ENCODE data around the gene SEMA6B. TPM values are rescaled to one million over a fixed set of nuclear protein-coding genes. Genes with fewer than 3 reads are reported as not detected.
"Not testable (repeated sequence)": the region's sequence is repeated elsewhere in the genome, so short reads cannot be mapped to it uniquely, and the experiment has no call there.

Gene SEMA6B
- total RNA-seq, 2 experiments from 2014 or later = not detected

DNA sequence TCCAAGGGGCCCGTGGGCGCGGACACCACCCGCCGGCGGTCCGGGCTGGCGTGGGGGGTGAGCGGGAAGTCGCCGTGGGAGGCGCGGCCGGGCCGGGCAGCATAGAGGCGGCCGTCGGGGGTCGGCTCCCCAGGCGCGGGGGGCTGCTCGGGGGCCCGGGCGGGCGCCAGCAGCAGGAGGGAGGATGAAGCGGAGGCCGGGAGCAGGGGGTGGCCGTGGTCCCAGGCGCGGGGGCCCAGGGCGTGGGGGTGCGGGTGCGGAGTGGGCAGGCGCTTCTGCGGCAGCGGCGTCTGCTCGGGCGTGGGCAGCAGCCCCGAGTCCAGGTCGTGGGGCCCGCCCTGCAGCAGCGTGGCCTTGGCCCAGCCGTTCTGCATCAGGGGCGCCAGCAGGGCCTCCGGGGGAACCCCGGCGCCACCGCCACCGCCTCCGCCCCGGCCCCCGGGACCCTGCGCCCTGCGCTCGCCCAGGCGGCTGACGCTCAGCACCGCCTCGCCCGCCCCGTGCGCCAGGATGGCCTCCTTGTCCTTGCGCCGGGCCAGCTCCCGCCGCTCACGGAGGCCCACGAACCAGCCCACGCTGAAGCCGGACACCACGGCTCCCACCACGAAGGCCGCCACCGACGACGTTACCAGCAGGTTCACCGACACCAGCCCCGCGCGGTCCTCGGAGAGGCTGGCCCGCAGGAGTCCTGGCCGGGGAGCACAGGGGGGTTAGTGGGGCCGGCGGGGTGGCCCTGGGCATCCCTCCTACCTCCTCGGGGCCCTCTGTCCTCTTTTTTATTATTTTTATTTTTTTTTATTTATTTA lies 15.4 kb downstream of the SEMA6B start:
- H3K27me3 Mint-ChIP-seq = no peaks in the 10 kb centered on the region
- peaks cover 3% of the 10 kb centered on the region for H3K9me3 Mint-ChIP-seq
- DNase-seq = no peak
- H3K27ac Mint-ChIP-seq = no peak overlapping the region
- H3K36me3 Mint-ChIP-seq (ENCODE audit: low read depth) = no peaks in the 10 kb centered on the region
- ChIA-PET CTCF (no interaction called here), POLR2A (no interaction called here)
- peaks cover 7% of the 10 kb centered on the region for H3K4me1 Mint-ChIP-seq
- H3K4me3 Mint-ChIP-seq = no peak overlapping the region

- ChIA-PET CTCF (no interaction called here), POLR2A (no interaction called here)
- no peaks in the 10 kb centered on the region for H3K36me3 Mint-ChIP-seq (ENCODE audit: low read depth)
- H3K27ac Mint-ChIP-seq = no peak overlapping the region
- peaks cover 3% of the 10 kb centered on the region for H3K9me3 Mint-ChIP-seq
- no peaks in the 10 kb centered on the region for H3K27me3 Mint-ChIP-seq
- no peak for DNase-seq
- H3K4me1 Mint-ChIP-seq = peaks cover 7% of the 10 kb centered on the region
- H3K4me3 Mint-ChIP-seq = no peak overlapping the region
Measured at GRCh38 chr19:4542896-4543841, 16.3 kb downstream of the SEMA6B start.

DNA sequence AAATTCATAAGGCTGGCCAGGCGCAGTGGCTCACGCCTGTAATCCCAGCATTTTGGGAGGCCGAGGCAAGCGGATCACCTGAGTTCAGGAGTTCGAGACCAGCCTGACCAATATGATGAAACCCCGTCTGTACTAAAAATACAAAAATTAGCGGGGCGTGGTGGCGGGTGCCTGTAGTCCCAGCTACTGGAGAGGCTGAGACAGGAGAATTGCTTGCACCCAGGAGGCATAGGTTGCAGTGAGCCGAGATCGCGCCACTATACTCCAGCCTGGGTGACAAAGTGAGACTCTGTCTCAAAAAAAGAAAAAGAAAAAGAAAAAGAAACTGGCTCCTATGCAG lies 17.7 kb downstream of the SEMA6B start:
- H3K4me3 Mint-ChIP-seq; H3K4me1 Mint-ChIP-seq; CTCF ChIA-PET; H3K36me3 Mint-ChIP-seq (ENCODE audit: low read depth); H3K27me3 Mint-ChIP-seq; H3K9me3 Mint-ChIP-seq; POLR2A ChIA-PET; H3K27ac Mint-ChIP-seq; DNase-seq: not testable (repeated sequence)

DNA sequence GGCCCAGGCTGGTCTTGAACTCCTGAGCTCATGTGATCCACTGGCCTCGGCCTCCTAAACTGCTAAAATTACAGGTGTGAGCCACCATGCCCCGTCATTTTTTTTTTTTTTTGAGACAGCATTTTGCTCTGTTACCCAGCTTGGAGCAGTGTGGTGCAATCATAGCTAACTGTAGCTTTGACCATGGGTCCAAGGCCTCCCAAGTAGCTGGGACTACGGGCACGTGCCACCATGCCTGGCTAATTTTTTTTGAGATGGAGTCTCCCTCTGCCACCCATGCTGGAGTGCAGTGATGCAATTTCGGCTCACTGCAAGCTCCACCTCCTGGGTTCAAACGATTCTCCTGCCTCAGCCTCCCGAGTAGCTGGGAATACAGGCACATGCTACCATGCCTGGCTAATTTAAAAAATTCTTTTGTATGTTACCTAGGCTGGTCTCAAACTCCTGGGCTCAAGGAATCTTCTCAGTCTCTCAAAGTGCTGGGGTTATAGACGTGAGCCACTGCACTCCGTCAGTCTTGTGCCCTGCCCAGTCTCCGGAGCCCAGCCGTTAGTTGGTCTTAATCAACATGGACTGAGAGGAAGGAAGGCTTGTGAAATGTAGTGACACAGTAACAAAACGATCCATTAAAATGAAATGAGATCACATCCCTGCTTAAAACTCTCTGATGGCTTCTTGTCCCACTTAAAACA lies 18.2 kb downstream of the SEMA6B start:
- Mint-ChIP-seq H3K27me3 (no peaks in the 10 kb centered on the region), H3K27ac (no peak overlapping the region), H3K36me3 (ENCODE audit: low read depth) (no peaks in the 10 kb centered on the region), H3K4me1 (peaks cover 7% of the 10 kb centered on the region), H3K4me3 (no peak overlapping the region), H3K9me3 (peaks cover 3% of the 10 kb centered on the region)
- DNase-seq = no peak
- CTCF ChIA-PET = interaction anchor here (0.7 to 1.8 kb wide), 2 partner anchors 16 to 1869 kb away, joined by 3 to 6 read pairs; no protein-coding TSS in a partner anchor
- POLR2A ChIA-PET = interaction anchor here (1.1 kb wide), 1 partner anchor 20 kb away, joined by 3 read pairs; no protein-coding TSS in a partner anchor

- Mint-ChIP-seq H3K27ac (no peak within 1 kb of the TSS), H3K4me3 (no peak within 1 kb of the TSS), H3K4me1 (peaks cover 7% of the 10 kb centered on the region), H3K9me3 (peaks cover 3% of the 10 kb centered on the region), H3K27me3 (peaks cover 2% of the 10 kb centered on the region), H3K36me3 (ENCODE audit: low read depth) (no peaks in the 10 kb centered on the region)
- DNase-seq = no peak
- ChIA-PET POLR2A (interaction anchor here (1.1 kb wide), 1 partner anchor 18 kb away, joined by 3 read pairs; no protein-coding TSS in a partner anchor), CTCF (interaction anchor here (1.8 kb wide), 1 partner anchor 15 kb away, joined by 6 read pairs; no protein-coding TSS in a partner anchor)
Measured at GRCh38 chr19:4539693-4540581, 19.5 kb downstream of the SEMA6B start, which contains the start of gene LRG1. LRG1 (minus strand) TSS chr19:4540036; CDS start chr19:4540013, 23 bp downstream.

DNA sequence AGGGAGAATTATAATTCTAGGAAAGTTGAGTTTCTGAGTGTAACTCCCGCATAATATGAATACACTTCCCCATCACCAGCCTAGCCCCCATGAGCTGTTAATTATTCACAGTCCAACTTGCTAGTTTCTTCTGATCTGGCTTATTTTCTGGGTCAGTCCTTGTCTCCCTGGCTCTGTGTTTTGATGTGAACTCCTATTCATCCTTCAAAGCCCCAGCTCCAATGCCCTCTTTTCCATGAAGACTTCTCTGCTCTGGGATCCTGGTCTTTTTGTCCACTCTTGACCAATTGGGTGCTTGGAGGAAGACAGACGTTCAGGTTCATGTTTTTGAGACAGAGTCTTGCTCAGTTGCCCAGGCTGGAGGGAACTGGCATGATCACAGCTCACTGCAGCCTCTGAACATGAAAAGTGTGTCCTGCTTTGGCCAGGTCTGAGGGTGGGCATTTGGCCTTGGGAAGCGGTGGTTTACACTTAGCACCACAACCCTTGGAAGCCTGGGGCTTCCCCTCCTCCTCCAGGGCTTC lies 20.3 kb downstream of the SEMA6B start:
- Mint-ChIP-seq H3K9me3 (peaks cover 3% of the 10 kb centered on the region), H3K4me1 (peaks cover 7% of the 10 kb centered on the region), H3K27ac (no peak overlapping the region), H3K4me3 (no peak overlapping the region), H3K27me3 (peaks cover 5% of the 10 kb centered on the region), H3K36me3 (ENCODE audit: low read depth) (no peaks in the 10 kb centered on the region)
- ChIA-PET POLR2A (no interaction called here), CTCF (interaction anchor here (1.3 kb wide), 1 partner anchor 14 kb away, joined by 5 read pairs; no protein-coding TSS in a partner anchor)
- no peak for DNase-seq

GRCh38 chr19:4538601-4538954 lies 20.9 kb downstream of the SEMA6B start:
- ChIA-PET CTCF (interaction anchor here (0.6 to 1.3 kb wide), 2 partner anchors 14 to 351 kb away, joined by 3 to 5 read pairs; no protein-coding TSS in a partner anchor), POLR2A (no interaction called here)
- DNase-seq = no peak
- peaks cover 7% of the 10 kb centered on the region for H3K4me1 Mint-ChIP-seq
- no peak overlapping the region for H3K4me3 Mint-ChIP-seq
- no peaks in the 10 kb centered on the region for H3K36me3 Mint-ChIP-seq (ENCODE audit: low read depth)
- peaks cover 5% of the 10 kb centered on the region for H3K27me3 Mint-ChIP-seq
- no peak overlapping the region for H3K27ac Mint-ChIP-seq
- peaks cover 3% of the 10 kb centered on the region for H3K9me3 Mint-ChIP-seq

DNA sequence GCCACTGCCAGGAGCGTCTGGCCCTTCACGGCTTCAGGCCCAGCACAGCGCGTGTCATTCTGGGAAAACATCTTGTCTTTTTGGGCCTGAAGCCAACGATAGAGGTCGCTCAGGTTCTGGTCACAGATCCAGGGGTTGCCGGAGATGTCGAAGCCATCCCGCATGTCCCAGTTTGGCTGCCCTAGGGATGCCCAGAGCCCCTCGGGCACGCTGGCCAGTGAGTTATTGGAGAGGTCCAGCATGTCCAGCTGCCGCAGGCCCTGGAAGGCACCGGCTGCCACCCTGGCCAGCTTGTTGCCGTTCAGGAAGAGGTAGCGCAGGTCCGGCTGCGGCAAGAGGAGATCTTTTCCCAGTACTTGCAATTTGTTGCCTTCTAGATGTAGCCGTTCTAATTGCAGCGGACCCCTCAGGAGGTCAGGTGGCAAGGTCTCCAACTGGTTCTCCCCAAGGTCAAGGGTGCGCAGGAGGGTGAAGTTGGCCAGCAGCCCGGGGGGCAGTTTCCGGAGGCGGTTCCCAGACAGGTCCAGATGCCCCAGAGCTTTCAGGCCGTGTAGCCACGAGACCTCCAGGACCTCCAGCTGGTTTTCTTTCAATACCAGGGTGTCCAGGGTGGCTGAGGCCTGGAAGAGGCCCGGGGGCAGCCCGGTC lies 21.4 kb downstream of the SEMA6B start:
- DNase-seq = no peak
- POLR2A ChIA-PET = no interaction called here

GRCh38 chr19:4536798-4537197 lies 22.7 kb downstream of the SEMA6B start:
- peaks cover 3% of the 10 kb centered on the region for H3K9me3 Mint-ChIP-seq
- H3K4me3 Mint-ChIP-seq = no peak overlapping the region
- no peak overlapping the region for H3K27ac Mint-ChIP-seq
- ChIA-PET POLR2A (no interaction called here), CTCF (interaction anchor here (0.6 to 1.2 kb wide), 2 partner anchors 10 to 11 kb away, joined by 3 read pairs; no protein-coding TSS in a partner anchor)
- DNase-seq = no peak
- H3K4me1 Mint-ChIP-seq = peaks cover 6% of the 10 kb centered on the region
- no peaks in the 10 kb centered on the region for H3K36me3 Mint-ChIP-seq (ENCODE audit: low read depth)
- peaks cover 9% of the 10 kb centered on the region for H3K27me3 Mint-ChIP-seq

More for the DNA sequence above, 21.4 kb downstream of the SEMA6B start:
- Mint-ChIP-seq H3K4me3 (no peak overlapping the region), H3K27me3 (peaks cover 9% of the 10 kb centered on the region), H3K36me3 (ENCODE audit: low read depth) (no peaks in the 10 kb centered on the region), H3K27ac (no peak overlapping the region), H3K9me3 (peaks cover 3% of the 10 kb centered on the region), H3K4me1 (peaks cover 6% of the 10 kb centered on the region)
- CTCF ChIA-PET = interaction anchor here (0.6 to 1.3 kb wide), 2 partner anchors 13 to 350 kb away, joined by 3 to 5 read pairs; no protein-coding TSS in a partner anchor

- no peaks in the 10 kb centered on the region for H3K36me3 Mint-ChIP-seq (ENCODE audit: low read depth)
- CTCF ChIA-PET = interaction anchor here (1.2 to 2.0 kb wide), 2 partner anchors 10 to 12 kb away, joined by 6 to 9 read pairs; no protein-coding TSS in a partner anchor
- no peak within 1 kb of the TSS for H3K4me3 Mint-ChIP-seq
- POLR2A ChIA-PET = no interaction called here
- H3K27me3 Mint-ChIP-seq = peaks cover 9% of the 10 kb centered on the region
- H3K9me3 Mint-ChIP-seq = no peaks in the 10 kb centered on the region
- no peak within 1 kb of the TSS for H3K27ac Mint-ChIP-seq
- H3K4me1 Mint-ChIP-seq = peaks cover 3% of the 10 kb centered on the region
- DNase-seq = no peak
Measured at GRCh38 chr19:4534836-4535658, 24.4 kb downstream of the SEMA6B start, which contains the start of gene PLIN5. PLIN5 (minus strand) TSS chr19:4535224; CDS start chr19:4534074, 1,150 bp downstream.
